K562 (cell line): ENCODE measurements around the gene HOXD13. TPM values are rescaled to one million over a fixed set of nuclear protein-coding genes. Genes with fewer than 3 reads are reported as not detected.

Experiments
- CBX3 ChIP-seq, 2 experiments: IDR thresholded peaks; 1 replicate in 1 of 2; 2 replicates in 1 of 2; pipeline ENCODE4 v1.6.1; 2012; ENCODE audit warnings: inconsistent platforms in 2 of 2, low read length in 2 of 2, borderline replicate concordance in 1 of 2, control low read depth in 1 of 2
- CCNT2 ChIP-seq: IDR thresholded peaks from 2 replicates; pipeline ENCODE4 v1.6.1; 2011; ENCODE audit warnings: borderline replicate concordance, low read depth, mild to moderate bottlenecking, moderate library complexity, mixed read lengths, low read length; ENCODE audit not compliant: insufficient read length; ENCODE audit errors: extremely low read depth
- CHCHD3 ChIP-seq: fragments of 250-450 bp; sonication (Bioruptor Pico); IDR thresholded peaks from 2 replicates; pipeline ENCODE4 v2.1.2; 2022; ENCODE audit warnings: mild to moderate bottlenecking
- CREM ChIP-seq: IDR thresholded peaks from 2 replicates; pipeline ENCODE4 v1.6.1; 2014; ENCODE audit warnings: antibody characterized with exemption, low read depth
- GATAD2A ChIP-seq: fragments of 450-650 bp; IDR thresholded peaks from 2 replicates; pipeline ENCODE4 v1.6.1; 2017
- RAD21 ChIP-seq, 2 experiments: fragments of 250-450 bp in 1 of 2; fragments of 450-650 bp in 1 of 2; sonication (Bioruptor Pico) in 1 of 2; formaldehyde crosslinking in 1 of 2; IDR thresholded peaks in 1 of 2; conservative IDR thresholded peaks in 1 of 2; 2 replicates each; pipeline versions ENCODE4 v1.4.0 to v1.8.0; 2020 to 2022; ENCODE audit warnings: mild to moderate bottlenecking in 2 of 2, moderate library complexity in 1 of 2
- SAFB ChIP-seq: fragments of 200-400 bp; formaldehyde crosslinking; IDR thresholded peaks from 2 replicates; pipeline ENCODE4 v1.6.1; 2017; ENCODE audit warnings: low read depth, low read length, borderline replicate concordance
- TEAD1 ChIP-seq, 2 experiments: fragments of 450-650 bp in 1 of 2; sonication (generic) in 1 of 2; formaldehyde crosslinking; IDR thresholded peaks; 2 replicates each; pipeline versions ENCODE4 v1.4.0 to v1.8.0; 2020 to 2022; ENCODE audit warnings: mild to moderate bottlenecking in 2 of 2, missing genetic modification reagents in 1 of 2
- XRCC5 ChIP-seq: fragments of 200-400 bp; formaldehyde crosslinking; IDR thresholded peaks from 2 replicates; pipeline ENCODE4 v1.6.1; 2017; ENCODE audit warnings: low read depth, mild to moderate bottlenecking, low read length
- YY1 ChIP-seq, 3 experiments: IDR thresholded peaks; 2 replicates each; pipeline ENCODE4 v1.6.1; 2011; ENCODE audit warnings: low read length in 2 of 3, mild to moderate bottlenecking in 2 of 3, moderate library complexity in 2 of 3, borderline replicate concordance in 1 of 3, control low read depth in 1 of 3, low read depth in 1 of 3; ENCODE audit not compliant: insufficient read depth in 3 of 3, insufficient replicate concordance in 2 of 3, control insufficient read depth in 1 of 3, insufficient read length in 1 of 3; ENCODE audit errors: extremely low read depth in 1 of 3
- ZBTB7A ChIP-seq: IDR thresholded peaks from 2 replicates; pipeline ENCODE4 v1.6.1; 2011; ENCODE audit warnings: low read depth, mild to moderate bottlenecking, low read length, moderate library complexity, borderline replicate concordance; ENCODE audit not compliant: control insufficient read depth
- ZNF24 ChIP-seq: fragments of 450-650 bp; IDR thresholded peaks from 2 replicates; pipeline ENCODE4 v1.6.1; 2016
- ZNF311 ChIP-seq: fragments of 250-450 bp; sonication (Bioruptor Pico); IDR thresholded peaks from 2 replicates; pipeline ENCODE4 v1.4.0; 2020; ENCODE audit warnings: mild to moderate bottlenecking, moderate library complexity
- polyA plus RNA-seq, 8 experiments: library from polyadenylated mRNA; depleted of rRNA in 4 of 8; stranded (reverse) in 5 of 8; unstranded in 3 of 8; fragments of >200 nt; fragmentation: Nextera tagmentation in 2 of 8; fragmentation: Illumina TruSeq in 1 of 8; extraction: Ambion mirVana in 2 of 8; extraction: Trizol in 1 of 8; gene quantifications; 2 replicates each; pipeline versions ENCODE4 v1.2.1 to v1.2.3, GENCODE V29; 2011 to 2014; ENCODE audit warnings: inconsistent platforms in 1 of 8, missing spikeins in 1 of 8
- total RNA-seq, 7 experiments: library from RNA; depleted of rRNA in 6 of 7; stranded (reverse); fragments of >200 nt in 6 of 7; fragmentation: Illumina TruSeq in 2 of 7; extraction: Trizol in 2 of 7; gene quantifications; 2 replicates each; pipeline versions ENCODE4 v1.2.1 to v1.2.3, GENCODE V29; 2011 to 2021; ENCODE audit warnings: low replicate concordance in 1 of 7
- TF ChIP-seq, protein P1 (sequence below), 2 experiments: fragments of 450-650 bp; formaldehyde crosslinking in 1 of 2; IDR thresholded peaks; 2 replicates each; pipeline versions ENCODE4 v1.4.0 to v1.6.1; 2014 to 2020; ENCODE audit warnings: mild to moderate bottlenecking in 2 of 2, borderline replicate concordance in 1 of 2, low read depth in 1 of 2
- TF ChIP-seq, protein P2 (sequence below), 2 experiments: IDR thresholded peaks; 2 replicates each; pipeline ENCODE4 v1.6.1; 2012; ENCODE audit warnings: improper control_type of control experiment in 2 of 2, low read depth in 2 of 2, low read length in 2 of 2, borderline replicate concordance in 1 of 2

Gene HOXD13
- total and polyA plus RNA-seq, 9 of the 15 experiments (the other 6 are each of a cell fraction or from before 2014, with no cell fraction given), result 0.03 to 0.04 TPM; not detected in 7

DNA sequence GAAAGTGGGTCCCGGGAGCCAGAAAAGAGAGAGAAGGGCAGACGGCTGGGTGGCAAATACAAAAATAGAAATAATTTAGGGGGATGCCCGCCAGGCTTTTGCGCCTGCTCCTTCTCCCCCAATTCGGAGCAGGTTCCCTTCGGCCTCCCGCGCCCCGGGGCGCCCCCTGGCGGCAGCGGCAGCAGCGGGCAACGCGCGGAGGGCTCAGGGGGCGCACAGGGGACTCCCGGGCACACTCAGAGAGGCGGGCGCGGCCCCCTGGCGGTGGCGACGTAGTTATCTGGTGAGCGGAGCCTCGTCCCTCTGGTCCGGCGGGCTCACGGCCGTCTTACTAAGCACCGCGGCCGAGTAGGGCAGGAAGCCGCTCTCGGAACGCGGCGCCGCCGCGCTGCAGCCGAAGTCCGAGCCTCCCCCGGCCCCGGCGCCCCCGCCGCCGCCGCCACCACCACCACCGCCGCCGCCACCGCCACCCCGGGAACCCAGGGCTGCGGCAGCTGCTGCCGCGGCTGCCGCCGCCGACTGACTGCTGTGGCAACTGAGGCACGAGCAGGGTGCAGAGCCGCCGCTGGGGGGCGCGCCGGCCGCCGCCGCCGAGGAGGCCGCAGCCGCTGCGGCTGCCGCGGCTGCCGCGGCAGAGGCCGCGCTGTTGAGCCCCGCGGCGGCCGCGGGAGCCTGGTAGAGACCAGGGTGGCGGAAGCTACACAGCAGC, 12.5 kb upstream of the HOXD13 start (continued):
- TF ChIP-seq, protein P1, sequence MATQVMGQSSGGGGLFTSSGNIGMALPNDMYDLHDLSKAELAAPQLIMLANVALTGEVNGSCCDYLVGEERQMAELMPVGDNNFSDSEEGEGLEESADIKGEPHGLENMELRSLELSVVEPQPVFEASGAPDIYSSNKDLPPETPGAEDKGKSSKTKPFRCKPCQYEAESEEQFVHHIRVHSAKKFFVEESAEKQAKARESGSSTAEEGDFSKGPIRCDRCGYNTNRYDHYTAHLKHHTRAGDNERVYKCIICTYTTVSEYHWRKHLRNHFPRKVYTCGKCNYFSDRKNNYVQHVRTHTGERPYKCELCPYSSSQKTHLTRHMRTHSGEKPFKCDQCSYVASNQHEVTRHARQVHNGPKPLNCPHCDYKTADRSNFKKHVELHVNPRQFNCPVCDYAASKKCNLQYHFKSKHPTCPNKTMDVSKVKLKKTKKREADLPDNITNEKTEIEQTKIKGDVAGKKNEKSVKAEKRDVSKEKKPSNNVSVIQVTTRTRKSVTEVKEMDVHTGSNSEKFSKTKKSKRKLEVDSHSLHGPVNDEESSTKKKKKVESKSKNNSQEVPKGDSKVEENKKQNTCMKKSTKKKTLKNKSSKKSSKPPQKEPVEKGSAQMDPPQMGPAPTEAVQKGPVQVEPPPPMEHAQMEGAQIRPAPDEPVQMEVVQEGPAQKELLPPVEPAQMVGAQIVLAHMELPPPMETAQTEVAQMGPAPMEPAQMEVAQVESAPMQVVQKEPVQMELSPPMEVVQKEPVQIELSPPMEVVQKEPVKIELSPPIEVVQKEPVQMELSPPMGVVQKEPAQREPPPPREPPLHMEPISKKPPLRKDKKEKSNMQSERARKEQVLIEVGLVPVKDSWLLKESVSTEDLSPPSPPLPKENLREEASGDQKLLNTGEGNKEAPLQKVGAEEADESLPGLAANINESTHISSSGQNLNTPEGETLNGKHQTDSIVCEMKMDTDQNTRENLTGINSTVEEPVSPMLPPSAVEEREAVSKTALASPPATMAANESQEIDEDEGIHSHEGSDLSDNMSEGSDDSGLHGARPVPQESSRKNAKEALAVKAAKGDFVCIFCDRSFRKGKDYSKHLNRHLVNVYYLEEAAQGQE (IDR thresholded peaks at IDR 0.05; ENCODE audit: borderline replicate concordance), result peak; percentile 88
- TF ChIP-seq, protein P1 (CRISPR knock-in tag; IDR thresholded peaks at IDR 0.05; ENCODE audit: low read depth), result no peak
- TF ChIP-seq ZBTB7A, result peak; percentile 99
- peak; percentile 50; the same call in 1 of the 2 replicates for TF ChIP-seq ZNF24
- peak; percentile 89 for TF ChIP-seq GATAD2A
- TF ChIP-seq CREM, result peak; percentile 48; the same call in 1 of the 2 replicates
- TF ChIP-seq, protein P2, sequence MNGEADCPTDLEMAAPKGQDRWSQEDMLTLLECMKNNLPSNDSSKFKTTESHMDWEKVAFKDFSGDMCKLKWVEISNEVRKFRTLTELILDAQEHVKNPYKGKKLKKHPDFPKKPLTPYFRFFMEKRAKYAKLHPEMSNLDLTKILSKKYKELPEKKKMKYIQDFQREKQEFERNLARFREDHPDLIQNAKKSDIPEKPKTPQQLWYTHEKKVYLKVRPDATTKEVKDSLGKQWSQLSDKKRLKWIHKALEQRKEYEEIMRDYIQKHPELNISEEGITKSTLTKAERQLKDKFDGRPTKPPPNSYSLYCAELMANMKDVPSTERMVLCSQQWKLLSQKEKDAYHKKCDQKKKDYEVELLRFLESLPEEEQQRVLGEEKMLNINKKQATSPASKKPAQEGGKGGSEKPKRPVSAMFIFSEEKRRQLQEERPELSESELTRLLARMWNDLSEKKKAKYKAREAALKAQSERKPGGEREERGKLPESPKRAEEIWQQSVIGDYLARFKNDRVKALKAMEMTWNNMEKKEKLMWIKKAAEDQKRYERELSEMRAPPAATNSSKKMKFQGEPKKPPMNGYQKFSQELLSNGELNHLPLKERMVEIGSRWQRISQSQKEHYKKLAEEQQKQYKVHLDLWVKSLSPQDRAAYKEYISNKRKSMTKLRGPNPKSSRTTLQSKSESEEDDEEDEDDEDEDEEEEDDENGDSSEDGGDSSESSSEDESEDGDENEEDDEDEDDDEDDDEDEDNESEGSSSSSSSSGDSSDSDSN (IDR thresholded peaks at IDR 0.05; ENCODE audit: borderline replicate concordance in 1 of 2, low read depth in 2 of 2, low read length in 2 of 2), result peak; percentile 61 to 84; a peak in 3 of 4 replicates
- peak; percentile 69 for TF ChIP-seq CCNT2
- TF ChIP-seq RAD21 (CRISPR knock-in tag; conservative IDR thresholded peaks at IDR 0.05 in 1 of 2, IDR thresholded peaks at IDR 0.05 in 1 of 2), result peak; percentile 89 to 94
- TF ChIP-seq CBX3 (IDR thresholded peaks at IDR 0.05; ENCODE audit: borderline replicate concordance in 1 of 2, low read length in 2 of 2), result peak in 1 of 2 experiments; percentile 40; a peak in 1 of 3 replicates
- peak in 1 of 2 experiments; percentile 67; a peak in 2 of 4 replicates for TF ChIP-seq TEAD1 (CRISPR knock-in tag; IDR thresholded peaks at IDR 0.05)
- no peak for TF ChIP-seq CHCHD3 (CRISPR knock-in tag)
- TF ChIP-seq ZNF311 (CRISPR knock-in tag), result no peak
- peak; percentile 88; the same call in 1 of the 2 replicates for TF ChIP-seq XRCC5
- 0 out of 2 replicates have a peak, but pooled peaks have one; percentile 24 for TF ChIP-seq SAFB
- TF ChIP-seq YY1 (IDR thresholded peaks at IDR 0.05; ENCODE audit: borderline replicate concordance in 1 of 3, control insufficient read depth in 1 of 3, extremely low read depth in 1 of 3, insufficient read depth in 3 of 3, insufficient read length in 1 of 3, insufficient replicate concordance in 2 of 3, low read depth in 1 of 3, low read length in 2 of 3), result peak in 1 of 3 experiments; percentile 35
